Effector CD4-positive, alpha-beta T cell (primary cell): ENCODE data around the gene CEP41.

Experiments used
- DNase-seq: peaks from one replicate; pipeline ENCODE4 v3.0.0-alpha.2; 2020

Gene CEP41

GRCh38 chr7:130346941-130347340 lies 93.9 kb downstream of the CEP41 start:
- DNase-seq, result no peak

DNA sequence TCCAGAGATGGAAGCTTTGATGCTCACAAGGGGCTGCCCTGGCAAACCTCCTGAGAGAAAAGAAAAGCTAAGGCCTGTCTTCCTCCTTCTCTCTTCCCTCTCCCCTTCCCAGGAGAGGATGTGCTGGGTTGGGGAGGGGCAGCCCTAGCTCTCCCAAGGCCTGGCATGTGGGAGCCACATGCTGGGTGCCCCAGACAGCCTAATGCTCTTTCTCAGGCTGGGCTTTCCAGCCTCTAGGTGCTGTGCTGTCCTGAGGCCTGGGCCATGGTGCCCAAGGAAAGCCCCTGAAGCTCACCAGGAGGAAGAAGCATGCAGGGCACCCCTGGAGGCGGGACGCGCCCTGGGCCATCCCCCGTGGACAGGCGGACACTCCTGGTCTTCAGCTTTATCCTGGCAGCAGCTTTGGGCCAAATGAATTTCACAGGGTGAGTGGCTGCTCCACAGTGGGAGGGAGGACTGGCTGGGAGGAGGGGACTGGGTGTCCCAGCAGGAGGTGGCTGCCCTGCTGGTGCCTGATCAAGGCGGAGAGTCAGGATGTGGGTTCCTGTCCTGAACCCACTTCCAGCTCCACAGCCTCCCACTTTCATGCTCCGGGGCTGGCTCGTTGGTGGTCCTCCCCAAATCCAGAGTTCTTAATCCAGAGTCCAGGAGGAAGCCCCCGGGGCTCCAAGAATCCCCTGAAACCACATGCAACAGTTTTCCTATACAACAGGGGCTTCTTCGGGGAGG lies 94.5 kb downstream of the CEP41 start:
- no peak for DNase-seq

DNA sequence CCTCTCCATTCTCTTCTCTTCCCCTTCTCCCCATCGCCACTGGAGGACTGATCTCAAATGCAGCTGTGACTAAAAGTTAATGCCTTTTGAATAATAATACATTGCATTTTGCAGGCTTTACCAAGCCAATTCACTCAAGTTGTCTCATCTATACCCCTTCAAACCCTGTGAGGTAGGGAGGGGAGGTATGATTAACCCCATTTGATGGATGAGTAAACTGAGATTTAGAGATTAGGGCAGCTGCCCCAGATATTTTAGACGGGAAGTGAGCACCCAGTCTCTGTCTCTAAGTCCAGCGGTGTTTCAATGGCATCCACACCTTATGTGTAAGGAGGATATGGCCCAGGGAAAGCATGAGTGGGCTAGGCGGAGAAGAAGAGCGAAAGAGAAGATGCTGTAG lies 95.1 kb downstream of the CEP41 start:
- DNase-seq, result no peak

DNA sequence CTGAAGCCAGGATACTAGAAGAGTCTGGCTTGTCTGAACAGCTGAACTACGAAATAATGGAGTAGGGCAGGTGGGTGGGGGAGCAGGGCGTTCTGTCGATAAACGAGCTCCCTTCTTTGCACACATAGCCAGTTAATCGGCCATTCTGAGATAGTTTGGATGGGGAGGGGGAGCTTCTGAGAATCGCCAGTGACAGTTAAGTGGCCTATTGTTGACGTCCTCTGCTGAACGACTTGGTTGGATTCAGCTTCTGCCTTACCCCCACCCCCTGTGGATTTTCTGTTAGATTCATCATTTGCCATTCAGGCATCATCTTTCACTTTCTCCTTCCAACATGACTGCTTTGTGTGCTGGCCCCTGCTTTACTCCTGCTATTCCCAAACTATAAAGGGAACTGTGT lies 95.7 kb downstream of the CEP41 start:
- no peak for DNase-seq

DNA sequence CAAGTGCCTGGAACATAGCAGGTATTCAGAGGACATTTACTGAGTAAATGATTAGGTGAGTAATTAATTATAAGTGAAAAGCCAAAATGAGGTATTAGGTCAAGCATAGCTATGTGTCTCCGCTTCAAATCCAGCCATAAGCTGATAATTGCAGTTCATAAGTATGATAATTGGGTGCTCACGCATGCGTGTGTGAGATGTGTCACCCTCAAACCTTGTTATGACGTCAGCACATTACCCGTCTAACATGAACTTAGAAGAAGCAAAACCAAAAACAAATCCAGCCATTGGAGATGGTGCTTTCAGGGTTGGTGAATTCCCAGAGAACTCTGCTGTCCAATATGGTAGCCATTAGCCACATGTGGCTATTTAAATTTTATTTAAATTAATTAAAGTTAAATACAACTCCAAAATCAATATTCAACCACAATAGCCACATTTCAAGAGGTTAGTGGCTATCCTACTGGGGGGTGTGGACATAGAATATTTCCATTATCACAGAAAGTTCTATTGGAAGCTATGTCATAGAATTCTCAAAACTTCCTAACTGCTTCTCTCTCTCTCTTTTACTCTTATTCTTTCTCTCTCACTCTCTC lies 96.4 kb downstream of the CEP41 start, which contains the start of gene CPA5:
Gene CPA5, plus strand, starts transcription at position 546 of the 596 bp plus-strand sequence. CDS start 1,670 bp downstream, outside the sequence.
- DNase-seq, result no peak
